HG02610 (cell line): Measurements from ENCODE around the gene C19orf53.

ENCODE experiments used
- ATAC-seq: cut with Tn5 transposase; IDR thresholded peaks from one replicate; pipeline ENCODE4 v1.9.1; 2021; ENCODE audit warnings: mild to moderate bottlenecking, moderate library complexity; ENCODE audit not compliant: unreplicated experiment

The C19orf53 gene

GRCh38 chr19:13825489-13826441, 51.5 kb downstream of the C19orf53 start:
- no peak for ATAC-seq

- ATAC-seq = no peak
These were observed 52.5 kb downstream of the C19orf53 start for GRCh38 chr19:13826652-13827235.

DNA sequence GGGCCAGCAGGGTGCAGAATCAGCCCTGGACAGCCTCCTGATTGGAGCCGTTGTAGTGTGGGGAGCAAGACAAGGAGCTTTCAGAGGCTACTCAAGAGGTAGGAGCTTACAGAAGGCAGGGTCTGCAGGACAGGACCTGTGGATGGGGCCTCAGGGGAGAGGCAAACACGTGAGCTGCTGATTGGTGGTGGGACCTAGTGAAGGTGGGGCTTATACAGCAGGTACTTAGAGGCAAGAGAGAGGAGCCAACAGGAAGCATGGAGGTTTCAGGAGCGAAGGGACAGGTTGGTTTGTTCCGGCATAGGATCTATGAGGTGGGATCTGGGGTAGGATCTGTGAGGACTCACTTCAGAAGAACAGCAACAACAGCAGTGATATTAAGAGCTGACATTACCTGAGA, 53.4 kb downstream of the C19orf53 start:
- no peak for ATAC-seq
